ENCODE measurements around the gene GSK3B.

The GSK3B gene

GRCh38 chr3:119778811-119779210 is 315.4 kb downstream of the GSK3B start:
- Histone ChIP-seq H3K4me1 (ENCODE audit: control insufficient read depth in 1 of 2, insufficient read depth in 1 of 2, low read depth in 1 of 2, low read length in 1 of 2) (peaks cover 25 to 43% of the 10 kb centered on the region in 2 experiments), H3K27me3 (no peaks in the 10 kb centered on the region), H3K27ac (no peak overlapping the region), H3K9me3 (no peaks in the 10 kb centered on the region), H3K36me3 (no peaks in the 10 kb centered on the region), H3K4me3 (ENCODE audit: low read depth in 1 of 2, low read length in 1 of 2) (no peak overlapping the region)
- TF ChIP-seq, protein P1, sequence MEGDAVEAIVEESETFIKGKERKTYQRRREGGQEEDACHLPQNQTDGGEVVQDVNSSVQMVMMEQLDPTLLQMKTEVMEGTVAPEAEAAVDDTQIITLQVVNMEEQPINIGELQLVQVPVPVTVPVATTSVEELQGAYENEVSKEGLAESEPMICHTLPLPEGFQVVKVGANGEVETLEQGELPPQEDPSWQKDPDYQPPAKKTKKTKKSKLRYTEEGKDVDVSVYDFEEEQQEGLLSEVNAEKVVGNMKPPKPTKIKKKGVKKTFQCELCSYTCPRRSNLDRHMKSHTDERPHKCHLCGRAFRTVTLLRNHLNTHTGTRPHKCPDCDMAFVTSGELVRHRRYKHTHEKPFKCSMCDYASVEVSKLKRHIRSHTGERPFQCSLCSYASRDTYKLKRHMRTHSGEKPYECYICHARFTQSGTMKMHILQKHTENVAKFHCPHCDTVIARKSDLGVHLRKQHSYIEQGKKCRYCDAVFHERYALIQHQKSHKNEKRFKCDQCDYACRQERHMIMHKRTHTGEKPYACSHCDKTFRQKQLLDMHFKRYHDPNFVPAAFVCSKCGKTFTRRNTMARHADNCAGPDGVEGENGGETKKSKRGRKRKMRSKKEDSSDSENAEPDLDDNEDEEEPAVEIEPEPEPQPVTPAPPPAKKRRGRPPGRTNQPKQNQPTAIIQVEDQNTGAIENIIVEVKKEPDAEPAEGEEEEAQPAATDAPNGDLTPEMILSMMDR (IDR thresholded peaks at IDR 0.05), result no peak

- H3K4me3 ChIP-seq (ENCODE audit: low read depth in 1 of 2, low read length in 1 of 2), result no peak overlapping the region
- TF ChIP-seq, protein P1 (IDR thresholded peaks at IDR 0.05), result no peak
- H3K36me3 ChIP-seq, result no peaks in the 10 kb centered on the region
- H3K27me3 ChIP-seq, result no peaks in the 10 kb centered on the region
- no peaks in the 10 kb centered on the region for H3K9me3 ChIP-seq
- no peak overlapping the region for H3K27ac ChIP-seq
- H3K4me1 ChIP-seq (ENCODE audit: control insufficient read depth in 1 of 2, insufficient read depth in 1 of 2, low read depth in 1 of 2, low read length in 1 of 2), result peaks cover 24 to 36% of the 10 kb centered on the region in 2 experiments
Observed at GRCh38 chr3:119778176-119778575, 316.1 kb downstream of the GSK3B start.

DNA sequence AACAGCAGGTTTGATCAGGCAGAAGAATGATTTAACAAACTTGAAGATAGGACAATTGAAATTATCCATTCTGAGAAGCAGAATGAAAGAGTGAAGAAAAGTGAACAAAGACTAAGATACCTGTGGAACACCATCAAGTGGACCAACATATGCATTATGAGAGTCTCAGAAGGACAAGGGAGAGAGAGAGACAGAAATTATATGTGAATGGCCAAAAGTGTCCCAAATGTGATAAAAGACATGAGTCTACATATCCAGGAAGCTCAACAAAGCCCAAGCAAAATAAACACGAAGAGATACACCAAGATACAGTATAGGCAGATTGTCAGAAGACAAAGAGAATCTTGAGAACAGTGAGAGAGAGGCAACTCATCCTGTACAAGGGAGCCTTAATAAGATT is 317.9 kb downstream of the GSK3B start:
- H3K27ac ChIP-seq, result no peak overlapping the region

DNA sequence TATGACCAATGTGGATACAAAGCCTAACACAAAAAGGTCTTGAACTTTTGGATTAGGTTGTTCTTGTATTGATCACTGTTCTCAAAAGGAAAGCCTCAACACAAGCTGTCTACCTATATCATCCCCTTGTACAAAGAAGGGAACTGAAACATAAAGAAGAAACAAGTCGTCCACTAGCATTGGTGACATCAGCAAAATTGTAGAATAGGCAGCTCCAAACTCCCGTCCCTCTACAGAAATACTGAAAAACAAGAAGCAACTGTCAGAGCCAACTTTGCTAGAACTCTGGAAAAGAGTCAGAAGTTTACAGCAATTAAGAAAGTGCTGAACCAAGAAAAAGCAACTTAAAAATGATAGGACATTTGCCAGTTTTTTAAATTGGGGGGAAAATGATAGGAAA is 319.8 kb downstream of the GSK3B start:
- Histone ChIP-seq H3K9me3 (no peaks in the 10 kb centered on the region), H3K27ac (no peak overlapping the region), H3K36me3 (no peaks in the 10 kb centered on the region), H3K27me3 (no peaks in the 10 kb centered on the region), H3K4me1 (ENCODE audit: control insufficient read depth in 1 of 2, insufficient read depth in 1 of 2, low read depth in 1 of 2, low read length in 1 of 2) (peaks cover 2 to 3% of the 10 kb centered on the region in 2 experiments), H3K4me3 (ENCODE audit: low read depth in 1 of 2, low read length in 1 of 2) (no peak overlapping the region)
- TF ChIP-seq, protein P1 (IDR thresholded peaks at IDR 0.05), result no peak

More for the DNA sequence above, 317.9 kb downstream of the GSK3B start:
- TF ChIP-seq, protein P1 (IDR thresholded peaks at IDR 0.05), result no peak
- no peaks in the 10 kb centered on the region for H3K27me3 ChIP-seq
- no peak overlapping the region for H3K4me3 ChIP-seq (ENCODE audit: low read depth in 1 of 2, low read length in 1 of 2)
- H3K4me1 ChIP-seq (ENCODE audit: control insufficient read depth in 1 of 2, insufficient read depth in 1 of 2, low read depth in 1 of 2, low read length in 1 of 2), result peaks cover 18 to 22% of the 10 kb centered on the region in 2 experiments
- H3K9me3 ChIP-seq, result no peaks in the 10 kb centered on the region
- no peaks in the 10 kb centered on the region for H3K36me3 ChIP-seq
